HL-60 (cell line): ENCODE results near the gene TASP1.

ENCODE experiments used
- DNase-seq, 2 experiments: peaks; one replicate each; pipeline ENCODE4 v3.0.0-alpha.2; 2010 to 2020; ENCODE audit warnings: low read depth in 1 of 2, low spot score in 1 of 2
- H3K27ac ChIP-seq: fragments of 250-450 bp; sonication (Bioruptor Pico); replicated peaks from 2 replicates; pipeline ENCODE4 v1.5.1; 2020; ENCODE audit warnings: mild to moderate bottlenecking, moderate library complexity
- H3K27me3 ChIP-seq: fragments of 250-450 bp; sonication (Bioruptor Pico); 2 replicates; pipeline ENCODE4 v1.5.1; 2021; ENCODE audit warnings: mild to moderate bottlenecking, moderate library complexity; ENCODE audit not compliant: insufficient read depth, poor library complexity, severe bottlenecking
- H3K4me3 ChIP-seq: replicated peaks from 2 replicates; pipeline ENCODE4 v1.5.1; 2011; ENCODE audit warnings: mild to moderate bottlenecking, control low read depth, low read length; ENCODE audit not compliant: insufficient read depth
- GABPA ChIP-seq: IDR thresholded peaks from 2 replicates; pipeline ENCODE4 v1.6.1; 2012; ENCODE audit warnings: low read depth
- POLR2AphosphoS5 ChIP-seq: IDR thresholded peaks from 2 replicates; pipeline ENCODE4 v1.6.1; 2012; ENCODE audit warnings: low read depth
- REST ChIP-seq: IDR thresholded peaks from 2 replicates; pipeline ENCODE4 v1.6.1; 2012; ENCODE audit warnings: low read depth; ENCODE audit not compliant: insufficient replicate concordance
- SPI1 ChIP-seq: IDR thresholded peaks from 2 replicates; pipeline ENCODE4 v1.6.1; 2012; ENCODE audit warnings: low read depth, mild to moderate bottlenecking, borderline replicate concordance
- TF ChIP-seq, protein P1 (sequence below): IDR thresholded peaks from one replicate; pipeline ENCODE4 v1.5.1; 2011; ENCODE audit warnings: low read length, control low read depth, inconsistent platforms; ENCODE audit not compliant: insufficient read depth

TASP1 gene

GRCh38 chr20:13461849-13462458 is 176.8 kb downstream of the TASP1 start:
- TF ChIP-seq GABPA, result no peak
- TF ChIP-seq, protein P1, sequence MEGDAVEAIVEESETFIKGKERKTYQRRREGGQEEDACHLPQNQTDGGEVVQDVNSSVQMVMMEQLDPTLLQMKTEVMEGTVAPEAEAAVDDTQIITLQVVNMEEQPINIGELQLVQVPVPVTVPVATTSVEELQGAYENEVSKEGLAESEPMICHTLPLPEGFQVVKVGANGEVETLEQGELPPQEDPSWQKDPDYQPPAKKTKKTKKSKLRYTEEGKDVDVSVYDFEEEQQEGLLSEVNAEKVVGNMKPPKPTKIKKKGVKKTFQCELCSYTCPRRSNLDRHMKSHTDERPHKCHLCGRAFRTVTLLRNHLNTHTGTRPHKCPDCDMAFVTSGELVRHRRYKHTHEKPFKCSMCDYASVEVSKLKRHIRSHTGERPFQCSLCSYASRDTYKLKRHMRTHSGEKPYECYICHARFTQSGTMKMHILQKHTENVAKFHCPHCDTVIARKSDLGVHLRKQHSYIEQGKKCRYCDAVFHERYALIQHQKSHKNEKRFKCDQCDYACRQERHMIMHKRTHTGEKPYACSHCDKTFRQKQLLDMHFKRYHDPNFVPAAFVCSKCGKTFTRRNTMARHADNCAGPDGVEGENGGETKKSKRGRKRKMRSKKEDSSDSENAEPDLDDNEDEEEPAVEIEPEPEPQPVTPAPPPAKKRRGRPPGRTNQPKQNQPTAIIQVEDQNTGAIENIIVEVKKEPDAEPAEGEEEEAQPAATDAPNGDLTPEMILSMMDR, result no peak
- TF ChIP-seq POLR2AphosphoS5, result no peak
- no peak for TF ChIP-seq SPI1
- TF ChIP-seq REST, result no peak
- Histone ChIP-seq H3K27ac (no peak overlapping the region), H3K27me3 (no peaks in the 10 kb centered on the region), H3K4me3 (no peak overlapping the region)
- DNase-seq, result no peak

GRCh38 chr20:13458860-13459451 is 179.8 kb downstream of the TASP1 start:
- H3K4me3 ChIP-seq, result no peak overlapping the region
- TF ChIP-seq, protein P1, result peak; percentile 45
- TF ChIP-seq SPI1, result no peak
- no peak overlapping the region for H3K27ac ChIP-seq
- H3K27me3 ChIP-seq, result no peaks in the 10 kb centered on the region
- DNase-seq, result peak in 1 of 2 experiments; percentile 18

- H3K27ac ChIP-seq, result no peak overlapping the region
- no peak for DNase-seq
- H3K4me3 ChIP-seq, result no peak overlapping the region
- no peak for TF ChIP-seq GABPA
- TF ChIP-seq SPI1, result no peak
- TF ChIP-seq REST, result no peak
- TF ChIP-seq POLR2AphosphoS5, result no peak
- TF ChIP-seq, protein P1, result no peak
- H3K27me3 ChIP-seq, result no peaks in the 10 kb centered on the region
These were observed 181.2 kb downstream of the TASP1 start for GRCh38 chr20:13457487-13457886.

- Histone ChIP-seq H3K27ac (no peak overlapping the region), H3K27me3 (no peaks in the 10 kb centered on the region), H3K4me3 (no peak overlapping the region)
- no peak for DNase-seq
- TF ChIP-seq, protein P1, result no peak
- TF ChIP-seq GABPA, result no peak
- TF ChIP-seq REST, result no peak
- TF ChIP-seq SPI1, result no peak
- TF ChIP-seq POLR2AphosphoS5, result no peak
These were observed 183.0 kb downstream of the TASP1 start for GRCh38 chr20:13455713-13456112.
